ENCODE data around the gene EXOSC10. TPM values are rescaled to one million over a fixed set of nuclear protein-coding genes. Genes with fewer than 3 reads are reported as not detected.
A peak's percentile ranks its signal among the peaks of the same experiment; 100 is the strongest.

The EXOSC10 gene
- polyA plus RNA-seq, 1 of the 3 experiments (the other 2 are of a cell fraction): 62.5 TPM

DNA sequence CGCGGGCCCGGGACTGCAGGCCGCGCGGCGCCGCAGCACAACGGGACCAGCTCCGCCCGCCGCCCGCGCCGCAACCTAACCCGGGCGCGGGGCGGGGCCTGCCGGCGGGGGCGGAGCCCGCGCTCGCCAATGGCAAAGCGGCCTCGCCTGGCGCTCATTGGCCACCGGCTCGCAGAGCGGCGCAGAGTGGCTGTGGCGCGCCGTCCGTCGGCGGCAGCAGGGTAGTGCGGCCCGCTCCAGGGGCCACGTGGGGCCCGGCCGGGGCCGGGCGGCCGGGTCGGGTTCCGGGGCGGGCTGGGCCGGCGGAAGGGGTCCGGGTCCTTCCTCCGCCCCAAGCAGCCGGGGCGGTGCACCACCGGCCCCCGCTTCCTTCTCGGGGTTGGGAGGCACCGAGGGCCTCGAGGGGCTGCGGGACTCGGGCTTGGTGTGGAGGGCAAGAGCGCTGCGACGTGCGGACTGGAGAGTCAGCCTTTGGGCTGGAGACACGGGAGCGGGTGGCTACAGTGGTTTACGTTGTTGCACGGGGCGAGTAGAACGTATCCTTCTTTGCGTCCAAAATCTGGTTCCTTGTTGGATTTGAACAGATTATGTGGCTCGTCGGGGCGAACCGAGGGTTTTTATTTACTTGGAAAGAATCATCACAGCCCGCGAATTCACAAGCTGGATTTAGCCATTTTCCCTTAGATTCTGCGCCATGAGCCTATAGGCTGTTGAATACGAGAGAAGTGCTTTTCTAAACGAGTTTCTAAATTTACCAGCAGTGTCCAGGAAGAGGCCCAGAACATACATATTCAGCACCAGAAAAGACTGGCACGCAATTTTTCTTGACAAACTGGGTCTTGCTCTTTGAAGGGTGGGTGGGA lies 39.5 kb downstream of the EXOSC10 start, which contains the start of gene SRM (continued):
- TF ChIP-seq, protein P1, sequence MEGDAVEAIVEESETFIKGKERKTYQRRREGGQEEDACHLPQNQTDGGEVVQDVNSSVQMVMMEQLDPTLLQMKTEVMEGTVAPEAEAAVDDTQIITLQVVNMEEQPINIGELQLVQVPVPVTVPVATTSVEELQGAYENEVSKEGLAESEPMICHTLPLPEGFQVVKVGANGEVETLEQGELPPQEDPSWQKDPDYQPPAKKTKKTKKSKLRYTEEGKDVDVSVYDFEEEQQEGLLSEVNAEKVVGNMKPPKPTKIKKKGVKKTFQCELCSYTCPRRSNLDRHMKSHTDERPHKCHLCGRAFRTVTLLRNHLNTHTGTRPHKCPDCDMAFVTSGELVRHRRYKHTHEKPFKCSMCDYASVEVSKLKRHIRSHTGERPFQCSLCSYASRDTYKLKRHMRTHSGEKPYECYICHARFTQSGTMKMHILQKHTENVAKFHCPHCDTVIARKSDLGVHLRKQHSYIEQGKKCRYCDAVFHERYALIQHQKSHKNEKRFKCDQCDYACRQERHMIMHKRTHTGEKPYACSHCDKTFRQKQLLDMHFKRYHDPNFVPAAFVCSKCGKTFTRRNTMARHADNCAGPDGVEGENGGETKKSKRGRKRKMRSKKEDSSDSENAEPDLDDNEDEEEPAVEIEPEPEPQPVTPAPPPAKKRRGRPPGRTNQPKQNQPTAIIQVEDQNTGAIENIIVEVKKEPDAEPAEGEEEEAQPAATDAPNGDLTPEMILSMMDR (IDR thresholded peaks at IDR 0.05): no peak
- no peak for TF ChIP-seq NRF1 (IDR thresholded peaks at IDR 0.05; ENCODE audit: low read depth, low read length)
- TF ChIP-seq, protein P2, sequence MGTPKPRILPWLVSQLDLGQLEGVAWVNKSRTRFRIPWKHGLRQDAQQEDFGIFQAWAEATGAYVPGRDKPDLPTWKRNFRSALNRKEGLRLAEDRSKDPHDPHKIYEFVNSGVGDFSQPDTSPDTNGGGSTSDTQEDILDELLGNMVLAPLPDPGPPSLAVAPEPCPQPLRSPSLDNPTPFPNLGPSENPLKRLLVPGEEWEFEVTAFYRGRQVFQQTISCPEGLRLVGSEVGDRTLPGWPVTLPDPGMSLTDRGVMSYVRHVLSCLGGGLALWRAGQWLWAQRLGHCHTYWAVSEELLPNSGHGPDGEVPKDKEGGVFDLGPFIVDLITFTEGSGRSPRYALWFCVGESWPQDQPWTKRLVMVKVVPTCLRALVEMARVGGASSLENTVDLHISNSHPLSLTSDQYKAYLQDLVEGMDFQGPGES (IDR thresholded peaks at IDR 0.05; ENCODE audit: low read depth, low read length): peak; percentile 57; the same call in 1 of the 2 replicates
- TF ChIP-seq EP300 (IDR thresholded peaks at IDR 0.05; ENCODE audit: borderline replicate concordance in 1 of 2, low read depth in 1 of 2, low read length in 1 of 2): no peak
- TF ChIP-seq USF2 (IDR thresholded peaks at IDR 0.05; ENCODE audit: borderline replicate concordance, low read depth, low read length): 0 out of 2 replicates have a peak, but pooled peaks have one; percentile 41
- no peak for TF ChIP-seq YY1 (IDR thresholded peaks at IDR 0.05; ENCODE audit: low read depth)
- TF ChIP-seq MAX (IDR thresholded peaks at IDR 0.05; ENCODE audit: low read depth): peak; percentile 75; the same call in 1 of the 2 replicates
- TF ChIP-seq, protein P3, sequence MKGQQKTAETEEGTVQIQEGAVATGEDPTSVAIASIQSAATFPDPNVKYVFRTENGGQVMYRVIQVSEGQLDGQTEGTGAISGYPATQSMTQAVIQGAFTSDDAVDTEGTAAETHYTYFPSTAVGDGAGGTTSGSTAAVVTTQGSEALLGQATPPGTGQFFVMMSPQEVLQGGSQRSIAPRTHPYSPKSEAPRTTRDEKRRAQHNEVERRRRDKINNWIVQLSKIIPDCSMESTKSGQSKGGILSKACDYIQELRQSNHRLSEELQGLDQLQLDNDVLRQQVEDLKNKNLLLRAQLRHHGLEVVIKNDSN (IDR thresholded peaks at IDR 0.05; ENCODE audit: borderline replicate concordance, low read depth): peak; percentile 78

- H3K9me3 ChIP-seq: no peaks in the 10 kb centered on the region
- ChIA-PET CTCF (interaction anchor here (0.8 to 5.3 kb wide), 4 partner anchors 11 to 22 kb away, joined by 3 to 49 read pairs (median 19); no protein-coding TSS in a partner anchor), POLR2A (interaction anchor here (0.8 to 1.5 kb wide), 3 partner anchors 22 to 115 kb away, joined by 3 to 4 read pairs (median 3); partner anchors contain the start of gene EXOSC10)
- H3K27me3 ChIP-seq (ENCODE audit: insufficient read depth): no peaks in the 10 kb centered on the region
- peaks cover 2% of the 10 kb centered on the region; the same call in 1 of the 2 replicates for H4K20me1 ChIP-seq (ENCODE audit: insufficient read depth)
- TF ChIP-seq MAX (IDR thresholded peaks at IDR 0.05; ENCODE audit: low read depth): peak; percentile 70
- no peak for TF ChIP-seq NRF1 (IDR thresholded peaks at IDR 0.05; ENCODE audit: low read depth, low read length)
- TF ChIP-seq USF2 (IDR thresholded peaks at IDR 0.05; ENCODE audit: borderline replicate concordance, low read depth, low read length): no peak
- TF ChIP-seq SIN3A (IDR thresholded peaks at IDR 0.05; ENCODE audit: borderline replicate concordance, low read depth, low read length): peak; percentile 20; the same call in 1 of the 2 replicates
- TF ChIP-seq TAF1 (IDR thresholded peaks at IDR 0.05; ENCODE audit: borderline replicate concordance, low read depth, low read length): no peak
- no peak for TF ChIP-seq RAD21 (IDR thresholded peaks at IDR 0.05; ENCODE audit: low read length)
- peak; percentile 89 for TF ChIP-seq MXI1 (IDR thresholded peaks at IDR 0.05; ENCODE audit: low read depth, low read length)
- DNase-seq: peak; percentile 78
- no peaks in the 10 kb centered on the region for H3K9me2 ChIP-seq
- H3K4me3 ChIP-seq (ENCODE audit: low read depth in 2 of 2, low read length in 1 of 2): peak overlapping the region; percentile 86 to 87
- peak overlapping the region; percentile 73 for H3K9ac ChIP-seq
- H3K27ac ChIP-seq (ENCODE audit: low read depth in 2 of 2, low read length in 1 of 2): peak overlapping the region in 1 of 2 experiments; percentile 59; a peak in 1 of 4 replicates
- H3K79me2 ChIP-seq (ENCODE audit: insufficient read depth): peaks cover 31% of the 10 kb centered on the region
- WGBS (ENCODE audit: low lambda C conversion rate): under 1% methylated on average over 16 of the region's 72 CpGs
- H2AFZ ChIP-seq (ENCODE audit: low read depth): no peak overlapping the region
- H3K4me1 ChIP-seq (ENCODE audit: control insufficient read depth in 1 of 2, insufficient read depth in 2 of 2, low read depth in 1 of 2, low read length in 1 of 2): peaks cover 5 to 13% of the 10 kb centered on the region in 2 experiments; a peak in 3 of 4 replicates
- peak overlapping the region; percentile 99 for H3K4me2 ChIP-seq
- H3K36me3 ChIP-seq (replicated peaks in 1 of 2; ENCODE audit: control insufficient read depth in 1 of 2, insufficient read depth in 2 of 2, low read length in 1 of 2): peaks cover 7 to 16% of the 10 kb centered on the region in 2 experiments
- peaks cover 10% of the 10 kb centered on the region for H3F3A ChIP-seq (replicated peaks; ENCODE audit: insufficient read depth)
Measured at GRCh38 chr1:11059155-11059967, 40.3 kb downstream of the EXOSC10 start.
